Naive B cell (primary cell): ENCODE results near the gene MED13. TPM values are rescaled to one million over a fixed set of nuclear protein-coding genes. Genes with fewer than 3 reads are reported as not detected.
"Not testable (repeated sequence)": the region's sequence is repeated elsewhere in the genome, so short reads cannot be mapped to it uniquely, and the experiment has no call there.

Source experiments
- ATAC-seq, 2 donors: fragments of 150-1000 bp; cut with Tn5 transposase; 2 replicates each; pipeline ENCODE4 v1.10.0; 2021; ENCODE audit warnings: low read depth in 2 of 2, mild to moderate bottlenecking in 2 of 2, moderate library complexity in 2 of 2
- DNase-seq: peaks from one replicate; pipeline ENCODE4 v3.0.0; 2022
- H3K27ac Mint-ChIP-seq, 6 donors: one replicate each; pipeline ENCODE4 v1.8.0; 2020 to 2022; ENCODE audit warnings: mild to moderate bottlenecking in 6 of 6, mixed read lengths in 6 of 6, moderate library complexity in 5 of 6, inconsistent platforms in 2 of 6
- H3K27me3 Mint-ChIP-seq, 3 donors: one replicate each; pipeline ENCODE4 v1.8.0; 2021 to 2022; ENCODE audit warnings: mixed read lengths in 3 of 3, mild to moderate bottlenecking in 1 of 3
- H3K36me3 Mint-ChIP-seq, 2 donors: one replicate each; pipeline ENCODE4 v1.8.0; 2020 to 2022; ENCODE audit warnings: mixed read lengths in 2 of 2, inconsistent platforms in 1 of 2, mild to moderate bottlenecking in 1 of 2
- H3K4me1 Mint-ChIP-seq, 3 donors: one replicate each; pipeline ENCODE4 v1.8.0; 2020 to 2022; ENCODE audit warnings: mixed read lengths in 3 of 3, inconsistent platforms in 1 of 3, mild to moderate bottlenecking in 1 of 3, moderate library complexity in 1 of 3
- H3K4me3 Mint-ChIP-seq, 8 donors: one replicate each; pipeline ENCODE4 v1.8.0; 2020 to 2022; ENCODE audit warnings: mild to moderate bottlenecking in 8 of 8, mixed read lengths in 8 of 8, moderate library complexity in 8 of 8, inconsistent platforms in 2 of 8
- H3K9me3 Mint-ChIP-seq, 7 donors: one replicate each; pipeline ENCODE4 v1.8.0; 2020 to 2022; ENCODE audit warnings: mixed read lengths in 7 of 7, mild to moderate bottlenecking in 5 of 7, inconsistent platforms in 2 of 7, moderate library complexity in 1 of 7
- polyA plus RNA-seq, 6 donors: library from polyadenylated mRNA; unstranded; fragments of 300-500 nt; fragmentation: Illumina TruSeq; gene quantifications; one replicate each; pipeline ENCODE4 v1.2.3, GENCODE V29; 2021; ENCODE audit warnings: low read depth in 6 of 6

The MED13 gene
- polyA plus RNA-seq, 6 donors from 2014 or later = 0.60 to 8.6 (median 4.9) TPM

DNA sequence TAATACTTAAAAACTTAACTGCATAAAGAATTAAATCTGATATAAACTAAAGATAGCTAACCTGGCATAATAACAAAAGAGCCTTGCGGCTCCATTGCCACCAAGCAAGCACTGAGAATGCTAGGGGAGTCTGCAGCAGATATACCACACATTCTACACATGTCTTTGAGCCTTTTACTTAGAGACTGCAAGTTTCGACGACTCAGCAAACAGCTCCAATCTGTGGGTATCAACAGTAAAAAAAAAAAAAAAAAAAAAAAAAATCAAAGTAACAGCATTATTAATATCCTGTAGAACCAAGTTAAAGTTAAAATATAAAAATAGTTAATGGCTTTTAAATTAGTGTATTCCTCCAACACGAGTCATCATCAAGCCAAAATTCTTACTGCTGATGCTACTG is 109.5 kb downstream of the MED13 start:
- no peaks in the 10 kb centered on the region for H3K9me3 Mint-ChIP-seq
- no peak overlapping the region for H3K27ac Mint-ChIP-seq
- H3K36me3 Mint-ChIP-seq = peaks cover 6 to 17% of the 10 kb centered on the region in 2 donors
- H3K4me1 Mint-ChIP-seq = no peaks in the 10 kb centered on the region
- ATAC-seq (no peak), DNase-seq (no peak)
- no peak overlapping the region for H3K4me3 Mint-ChIP-seq
- no peaks in the 10 kb centered on the region for H3K27me3 Mint-ChIP-seq

DNA sequence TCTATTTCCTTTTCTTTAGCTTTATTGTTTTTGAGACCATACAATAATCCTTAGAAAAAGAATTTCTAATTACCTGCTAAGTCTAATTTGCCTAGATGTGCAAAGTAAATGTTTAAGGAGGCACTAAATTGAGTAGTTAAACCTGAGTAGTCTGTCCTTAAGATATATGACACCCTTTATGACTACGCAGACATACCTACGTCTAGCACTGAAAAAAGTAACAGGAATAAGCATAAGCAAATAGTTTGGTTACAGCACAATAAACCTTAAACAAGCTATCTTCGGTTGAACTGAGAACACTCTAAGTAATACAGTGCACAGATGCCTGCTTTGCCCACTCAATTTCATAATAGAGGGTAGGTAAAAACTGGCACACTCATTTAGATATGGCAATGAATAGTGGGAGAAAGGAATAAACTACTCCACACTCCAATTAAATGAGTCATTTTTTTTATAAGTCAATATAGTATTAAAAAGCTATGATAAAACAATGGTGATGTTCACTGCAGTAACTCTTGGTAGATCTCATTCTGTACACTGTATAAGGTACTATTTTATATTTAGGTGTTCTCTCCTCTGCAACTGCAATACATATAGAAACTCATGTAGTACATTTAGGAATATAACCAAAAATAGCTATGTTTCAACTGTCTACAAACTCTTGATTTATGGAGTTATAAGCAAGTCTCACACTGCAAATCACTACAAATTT is 117.6 kb downstream of the MED13 start:
- H3K27me3 Mint-ChIP-seq = no peaks in the 10 kb centered on the region
- no peaks in the 10 kb centered on the region for H3K9me3 Mint-ChIP-seq
- no peak for DNase-seq
- H3K36me3 Mint-ChIP-seq = peaks cover 8 to 9% of the 10 kb centered on the region in 2 donors
- ATAC-seq = no peak
- H3K4me1 Mint-ChIP-seq = no peaks in the 10 kb centered on the region
- no peak overlapping the region for H3K27ac Mint-ChIP-seq
- H3K4me3 Mint-ChIP-seq = no peak overlapping the region

DNA sequence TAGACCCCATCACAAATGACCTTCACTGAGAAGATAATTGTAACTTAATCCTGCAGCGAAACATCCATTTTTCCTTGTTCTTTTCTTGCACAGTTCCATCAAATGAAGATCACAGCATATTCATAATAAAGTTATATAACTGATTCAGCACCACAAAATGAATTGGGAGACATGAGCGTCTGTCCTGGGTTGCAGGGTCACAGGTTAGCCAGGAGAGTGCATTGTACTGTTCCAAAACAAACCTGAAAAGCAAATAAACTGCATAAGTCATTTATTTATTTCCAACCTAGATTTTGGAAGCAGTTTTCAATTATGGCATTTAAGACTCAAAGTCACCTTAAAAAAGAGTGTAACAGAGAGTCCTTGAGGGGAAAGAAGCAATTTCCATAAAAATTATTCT is 118.7 kb downstream of the MED13 start:
- no peak overlapping the region for H3K4me3 Mint-ChIP-seq
- no peaks in the 10 kb centered on the region for H3K4me1 Mint-ChIP-seq
- H3K27ac Mint-ChIP-seq = peak overlapping the region in 1 of 6 donors; percentile 30
- H3K27me3 Mint-ChIP-seq = no peaks in the 10 kb centered on the region
- no peaks in the 10 kb centered on the region for H3K9me3 Mint-ChIP-seq
- ATAC-seq (no peak), DNase-seq (no peak)
- H3K36me3 Mint-ChIP-seq = peaks cover 8 to 9% of the 10 kb centered on the region in 2 donors

DNA sequence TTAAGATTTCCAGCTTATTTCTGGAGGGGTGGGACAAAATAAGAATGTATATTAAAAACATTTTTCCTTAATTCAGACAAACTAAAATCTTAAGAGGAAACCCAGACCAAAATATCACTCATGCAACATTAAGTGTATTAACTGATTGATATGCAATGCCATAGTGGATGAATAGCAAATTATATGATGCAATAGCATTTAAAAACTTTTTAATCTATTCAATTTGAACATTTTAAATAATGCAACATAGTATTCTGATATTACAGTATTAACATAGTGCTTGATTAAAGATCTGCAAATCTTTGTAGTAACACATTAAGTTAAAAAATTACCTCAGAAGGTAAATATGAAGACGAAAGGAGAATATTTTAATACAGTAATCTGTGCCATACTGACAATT is 122.0 kb downstream of the MED13 start:
- peaks cover 0 to 6% (median 0%) of the 10 kb centered on the region in 3 donors for H3K4me1 Mint-ChIP-seq

DNA sequence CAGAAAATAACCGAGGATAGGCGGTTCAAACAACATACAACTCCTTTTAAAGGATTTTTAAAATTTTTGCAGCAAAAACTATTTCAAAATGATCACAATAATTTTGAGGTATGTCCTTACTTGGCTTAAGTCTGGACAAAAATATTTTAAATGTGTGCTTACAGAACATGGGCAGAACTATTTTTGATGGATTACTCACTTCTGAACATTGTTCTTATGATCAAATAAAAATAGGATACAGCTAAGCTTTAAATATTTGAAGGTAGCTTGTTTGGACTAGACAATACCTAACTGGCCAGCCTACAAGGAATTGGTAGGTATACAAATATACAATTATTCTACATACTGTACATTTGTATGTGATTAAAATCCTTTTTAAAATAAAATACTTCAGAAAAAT is 123.0 kb downstream of the MED13 start:
- no peak overlapping the region for H3K4me3 Mint-ChIP-seq
- ATAC-seq (no peak), DNase-seq (no peak)
- H3K27ac Mint-ChIP-seq = peak overlapping the region in 1 of 6 donors; percentile 80
- peaks cover 5 to 8% of the 10 kb centered on the region in 2 donors for H3K36me3 Mint-ChIP-seq
- no peaks in the 10 kb centered on the region for H3K27me3 Mint-ChIP-seq
- peaks cover 0 to 6% (median 0%) of the 10 kb centered on the region in 3 donors for H3K4me1 Mint-ChIP-seq
- H3K9me3 Mint-ChIP-seq = no peaks in the 10 kb centered on the region

More for the DNA sequence above, 122.0 kb downstream of the MED13 start:
- Mint-ChIP-seq H3K27ac (no peak overlapping the region), H3K9me3 (no peaks in the 10 kb centered on the region), H3K27me3 (no peaks in the 10 kb centered on the region), H3K36me3 (peaks cover 5 to 8% of the 10 kb centered on the region in 2 donors), H3K4me3 (no peak overlapping the region)
- ATAC-seq (no peak), DNase-seq (no peak)

DNA sequence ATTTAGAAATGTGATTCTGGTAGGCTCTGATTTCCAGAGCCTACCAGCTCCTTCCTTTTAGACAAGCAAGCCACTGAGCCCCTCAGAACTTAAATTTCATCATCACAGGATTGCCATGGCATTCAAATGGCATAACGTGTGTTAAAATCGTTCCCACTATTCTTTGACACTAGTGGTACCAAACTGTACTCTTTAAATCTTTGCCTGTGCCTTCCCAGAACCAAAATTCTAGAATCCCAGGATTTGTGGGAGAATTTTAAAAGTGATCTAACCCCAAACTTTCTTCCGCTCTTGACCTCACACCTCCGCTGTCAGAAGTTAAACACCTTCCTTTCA is 137.0 kb downstream of the MED13 start:
- DNase-seq = no peak
- Mint-ChIP-seq H3K9me3 (no peaks in the 10 kb centered on the region), H3K4me1 (peaks cover 10 to 25% (median 19%) of the 10 kb centered on the region in 3 donors), H3K27ac (peak overlapping the region; percentile 85 to 98 (median 92)), H3K27me3 (peaks cover 0 to 11% (median 9%) of the 10 kb centered on the region in 3 donors), H3K4me3 (peak overlapping the region; percentile 83 to 97 (median 94)), H3K36me3 (no peaks in the 10 kb centered on the region)
- ATAC-seq = no peak

DNA sequence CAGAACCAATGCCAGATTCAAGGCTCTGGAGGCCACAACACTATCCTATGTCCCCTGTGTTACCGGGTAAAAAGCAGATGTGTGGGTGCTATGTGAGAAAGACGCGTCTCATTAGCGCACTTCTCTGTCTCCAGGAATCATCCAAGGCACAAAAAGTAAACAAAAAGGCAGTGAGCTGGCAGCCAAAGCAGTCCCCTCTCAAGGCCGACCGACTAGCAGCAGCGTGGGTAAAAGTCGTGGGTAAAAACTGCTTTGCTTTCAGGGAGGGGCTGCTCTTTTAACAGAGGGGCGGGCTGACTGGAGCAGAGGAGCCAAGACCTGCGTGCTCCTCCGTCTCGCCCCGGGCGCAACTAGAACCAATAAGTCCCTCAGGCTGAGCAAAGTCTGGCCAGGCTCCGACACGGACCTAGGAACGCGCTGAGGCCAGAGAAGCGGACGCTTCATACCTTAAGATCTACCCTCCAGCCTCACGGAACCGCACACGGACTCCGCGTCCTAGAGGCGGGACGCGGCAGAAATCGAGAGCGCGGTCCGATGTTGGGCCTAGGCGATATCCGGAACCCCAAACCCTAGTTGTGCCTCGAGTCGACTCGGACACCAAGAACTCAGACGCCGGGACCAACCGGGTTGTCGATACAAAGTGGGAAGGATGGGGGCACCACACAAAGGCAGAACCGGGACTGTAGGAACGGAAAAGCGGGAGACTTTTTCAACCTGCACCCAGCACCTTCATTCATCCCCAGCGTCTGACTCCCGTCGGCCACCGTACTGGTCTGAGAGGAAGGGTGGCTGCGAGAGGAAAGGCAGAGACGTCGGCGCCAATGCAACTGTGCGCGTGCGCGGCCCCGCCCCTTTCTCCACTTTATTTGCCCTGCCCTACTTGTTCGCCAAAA is 137.6 kb downstream of the MED13 start, which contains the start of gene INTS2:
INTS2 (minus strand) TSS at position 775 of the 893 bp plus-strand sequence. CDS start 1,338 bp downstream, outside the sequence.
- H3K9me3 Mint-ChIP-seq = no peaks in the 10 kb centered on the region
- H3K4me3 Mint-ChIP-seq = peak within 1 kb of the TSS; percentile 83 to 97 (median 94)
- H3K27ac Mint-ChIP-seq = peak within 1 kb of the TSS; percentile 85 to 98 (median 92)
- H3K27me3 Mint-ChIP-seq = peaks cover 0 to 8% (median 6%) of the 10 kb centered on the region in 3 donors
- peak; percentile 94 for DNase-seq
- H3K4me1 Mint-ChIP-seq = peaks cover 10 to 25% (median 19%) of the 10 kb centered on the region in 3 donors
- no peaks in the 10 kb centered on the region for H3K36me3 Mint-ChIP-seq
- ATAC-seq = peak; percentile 89 to 90

DNA sequence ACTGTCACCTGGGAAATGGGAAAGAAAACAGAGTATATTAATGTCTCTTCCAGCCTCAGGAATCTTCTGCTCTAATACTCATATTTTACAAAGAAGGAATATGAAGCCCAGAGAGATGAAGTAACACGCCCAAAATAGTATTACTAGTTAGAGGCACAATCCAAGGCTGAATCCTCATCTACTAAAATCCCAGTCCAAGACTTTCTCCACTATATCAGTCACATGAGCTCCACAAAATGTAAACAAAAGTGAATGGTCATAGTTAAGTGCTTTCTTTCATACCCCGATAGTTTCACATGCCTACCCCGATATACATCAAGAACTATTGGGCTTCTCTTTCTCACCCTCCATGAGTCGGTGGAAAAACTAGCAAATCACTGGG is 138.3 kb downstream of the MED13 start:
- peak overlapping the region; percentile 85 to 98 (median 92) for H3K27ac Mint-ChIP-seq
- no peak for ATAC-seq
- no peaks in the 10 kb centered on the region for H3K36me3 Mint-ChIP-seq
- peaks cover 10 to 25% (median 19%) of the 10 kb centered on the region in 3 donors for H3K4me1 Mint-ChIP-seq
- H3K4me3 Mint-ChIP-seq = peak overlapping the region; percentile 83 to 97 (median 94)
- no peak for DNase-seq
- H3K9me3 Mint-ChIP-seq = no peaks in the 10 kb centered on the region
- peaks cover 0 to 6% (median 5%) of the 10 kb centered on the region in 3 donors for H3K27me3 Mint-ChIP-seq

DNA sequence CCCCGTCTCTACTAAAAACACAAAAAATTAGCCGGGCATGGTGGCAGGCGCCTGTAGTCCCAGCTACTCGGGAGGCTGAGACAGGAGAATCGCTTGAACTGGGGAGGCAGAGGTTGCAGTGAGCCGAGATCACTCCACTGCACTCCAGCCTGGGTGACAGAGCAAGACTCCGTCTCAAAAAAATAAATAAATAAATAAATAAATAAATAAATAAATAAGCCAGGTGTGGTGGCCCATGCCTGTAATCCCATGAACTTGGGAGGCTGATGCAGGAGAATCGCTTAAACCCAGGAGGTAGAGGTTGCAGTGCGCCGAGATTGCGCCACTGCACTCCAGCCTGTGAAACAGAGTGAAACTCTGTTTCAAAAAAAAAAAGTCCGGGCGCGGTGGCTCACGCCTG is 149.9 kb downstream of the MED13 start:
- H3K36me3 Mint-ChIP-seq = peaks cover 22 to 29% of the 10 kb centered on the region in 2 donors
- H3K4me1 Mint-ChIP-seq, H3K27me3 Mint-ChIP-seq, H3K9me3 Mint-ChIP-seq, H3K27ac Mint-ChIP-seq, H3K4me3 Mint-ChIP-seq, DNase-seq, ATAC-seq: not testable (repeated sequence)

DNA sequence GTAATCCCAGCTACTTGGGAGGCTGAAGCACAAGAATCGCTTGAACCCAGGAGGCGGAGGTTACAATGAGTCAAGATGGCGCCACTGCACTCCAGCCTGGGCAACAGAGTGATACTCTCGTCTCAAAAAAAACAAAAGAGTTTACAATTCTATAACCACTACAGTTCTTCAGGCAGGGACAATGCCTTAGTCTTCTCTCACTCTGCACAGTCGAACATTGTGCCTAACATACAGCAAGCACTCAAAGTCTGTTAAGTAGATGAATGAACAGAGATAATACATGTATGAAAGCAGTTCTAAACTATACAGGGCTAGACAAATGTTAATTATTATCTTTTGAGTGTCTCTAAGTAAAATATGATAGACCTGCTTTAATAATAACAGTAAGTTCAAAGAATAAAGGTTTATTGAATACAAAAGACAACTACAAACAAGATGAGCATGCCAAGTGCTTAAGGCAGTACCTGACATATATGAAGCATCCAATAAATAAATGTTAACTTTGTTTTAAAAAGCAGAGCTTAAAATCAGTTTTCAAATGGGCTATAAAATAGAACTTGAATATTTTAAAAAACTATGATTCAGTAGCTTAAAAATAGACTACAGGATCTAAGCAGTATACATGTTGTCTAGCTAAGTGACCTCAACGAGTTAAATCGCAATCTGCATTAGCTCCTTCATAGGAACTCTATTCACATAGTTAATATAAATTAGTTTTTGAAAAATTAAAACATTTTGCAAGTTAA is 156.6 kb downstream of the MED13 start:
- H3K4me1 Mint-ChIP-seq = peaks cover 0 to 3% (median 0%) of the 10 kb centered on the region in 3 donors
- no peak overlapping the region for H3K4me3 Mint-ChIP-seq
- H3K36me3 Mint-ChIP-seq = peaks cover 22 to 27% of the 10 kb centered on the region in 2 donors
- DNase-seq (no peak), ATAC-seq (no peak)
- H3K27me3 Mint-ChIP-seq = no peaks in the 10 kb centered on the region
- H3K9me3 Mint-ChIP-seq = peaks cover 0 to 2% (median 0%) of the 10 kb centered on the region in 7 donors
- no peak overlapping the region for H3K27ac Mint-ChIP-seq

DNA sequence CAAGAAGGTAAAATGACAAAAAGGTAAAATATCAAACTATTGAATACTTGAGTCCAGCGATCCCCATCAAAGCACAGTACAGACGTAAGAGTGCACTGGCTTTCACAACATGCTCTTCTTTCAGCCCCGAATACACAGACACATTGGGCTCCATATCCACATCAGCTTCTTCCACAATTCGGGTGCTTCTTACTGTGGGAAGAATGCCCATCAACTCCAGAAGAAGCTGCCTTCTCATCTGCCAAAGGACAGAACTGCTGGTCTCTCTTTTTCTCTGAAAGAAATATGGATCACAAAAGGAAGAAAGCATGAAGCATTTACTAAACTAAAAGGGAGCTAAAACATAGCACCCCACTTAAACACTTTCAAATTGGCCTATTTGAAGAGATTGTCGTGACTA is 157.7 kb downstream of the MED13 start:
- Mint-ChIP-seq H3K36me3 (peaks cover 22 to 32% of the 10 kb centered on the region in 2 donors), H3K4me1 (peaks cover 0 to 3% (median 0%) of the 10 kb centered on the region in 3 donors), H3K9me3 (peaks cover 0 to 2% (median 0%) of the 10 kb centered on the region in 7 donors), H3K27ac (peak overlapping the region in 1 of 6 donors; percentile 73), H3K27me3 (no peaks in the 10 kb centered on the region), H3K4me3 (no peak overlapping the region)
- no peak for ATAC-seq
- DNase-seq = no peak

DNA sequence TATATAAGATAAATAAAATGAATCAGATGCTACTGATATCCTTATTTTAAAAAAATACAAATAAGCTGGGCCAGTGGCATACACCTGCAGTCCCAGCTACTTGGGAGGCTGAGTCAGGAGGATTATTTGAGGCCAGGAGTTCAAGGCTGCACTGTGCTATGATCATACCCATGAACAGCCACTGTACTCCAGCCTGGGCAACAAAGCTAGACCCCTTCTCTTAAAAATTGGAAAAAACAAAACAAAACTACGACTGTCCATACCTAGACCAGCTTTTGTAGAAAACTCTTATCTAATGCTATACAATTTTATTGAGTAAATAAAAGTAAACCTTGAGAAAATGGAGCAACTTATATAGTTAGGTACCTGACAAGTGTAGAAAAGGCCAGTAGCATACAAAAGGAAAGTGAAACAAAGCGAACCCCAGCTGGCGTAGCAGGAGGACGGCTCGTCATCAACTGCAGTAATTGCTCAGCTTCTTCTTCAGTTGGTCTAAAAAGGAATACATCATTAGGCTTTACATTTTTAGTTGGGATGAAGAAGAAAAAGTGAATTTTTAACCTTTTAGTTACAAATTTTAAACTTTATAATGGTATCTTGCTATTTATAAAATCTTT is 160.9 kb downstream of the MED13 start:
- peak; percentile 12 for DNase-seq
- H3K4me1 Mint-ChIP-seq = no peaks in the 10 kb centered on the region
- peak overlapping the region in 7 of 8 donors; percentile 19 to 86 (median 47) for H3K4me3 Mint-ChIP-seq
- peak; percentile 79 to 82 for ATAC-seq
- H3K36me3 Mint-ChIP-seq = peaks cover 7 to 16% of the 10 kb centered on the region in 2 donors
- H3K27me3 Mint-ChIP-seq = no peaks in the 10 kb centered on the region
- H3K27ac Mint-ChIP-seq = peak overlapping the region in 3 of 6 donors; percentile 9 to 75 (median 72)
- no peaks in the 10 kb centered on the region for H3K9me3 Mint-ChIP-seq

DNA sequence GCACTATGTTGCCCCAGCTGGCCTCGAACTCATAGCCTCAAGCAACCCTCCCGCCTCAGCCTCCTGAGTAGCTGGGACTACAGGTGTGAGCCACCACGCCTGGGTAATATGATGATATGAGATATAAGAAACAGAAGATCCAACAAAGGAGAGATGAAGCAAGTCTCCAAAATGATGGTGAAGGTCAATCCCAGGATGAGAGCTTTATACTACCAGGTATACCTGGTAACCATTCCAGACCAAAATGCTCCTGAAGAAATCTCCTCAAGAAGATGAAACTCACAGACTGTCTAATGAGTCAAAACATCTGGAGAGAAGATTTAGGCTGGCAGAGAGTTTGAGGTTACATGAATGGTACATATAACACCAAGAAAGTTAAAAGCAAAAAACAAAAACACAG is 161.8 kb downstream of the MED13 start:
- Mint-ChIP-seq H3K4me3 (peak overlapping the region in 1 of 8 donors; percentile 45), H3K4me1 (no peaks in the 10 kb centered on the region), H3K27me3 (no peaks in the 10 kb centered on the region), H3K9me3 (no peaks in the 10 kb centered on the region), H3K36me3 (peaks cover 7 to 16% of the 10 kb centered on the region in 2 donors), H3K27ac (peak overlapping the region in 3 of 6 donors; percentile 44 to 72 (median 51))
- no peak for ATAC-seq
- no peak for DNase-seq
